Lower leg skin (tissue), 3 donors: Measurements from ENCODE around the gene PORCN.

Source experiments
- CTCF ChIP-seq, 3 donors: fragments of 450-650 bp; IDR thresholded peaks; one replicate each; pipeline ENCODE4 v1.5.1; 2016; ENCODE audit warnings: antibody characterized with exemption in 3 of 3, mild to moderate bottlenecking in 3 of 3, moderate library complexity in 2 of 3
- POLR2A ChIP-seq, 2 donors: fragments of 450-650 bp; IDR thresholded peaks; one replicate each; pipeline ENCODE4 v1.6.1; 2016 to 2017; ENCODE audit warnings: antibody characterized with exemption in 2 of 2, mild to moderate bottlenecking in 1 of 2, moderate library complexity in 1 of 2

- TF ChIP-seq CTCF (IDR thresholded peaks at IDR 0.05) (no peak), POLR2A (IDR thresholded peaks at IDR 0.05) (no peak)
Measured at GRCh38 chrX:48539345-48540027, 30.7 kb downstream of the PORCN start, which contains the start of gene TBC1D25.
